RWPE1 (cell line): ENCODE data around the gene METTL3.

Source experiments
- CTCF ChIA-PET: fragments of 350-600 bp; sonication (Branson Sonifier 250); formaldehyde crosslinking; extraction: SDS; loops from one replicate; lab custom pipeline; 2021; lab: Yijun Ruan, JAX
- POLR2A ChIA-PET: fragments of 400-600 bp; formaldehyde crosslinking; extraction: SDS; loops from one replicate; lab custom pipeline; 2020; ENCODE audit warnings: antibody characterized with exemption; ENCODE audit not compliant: low non-redundant PET; lab: Yijun Ruan, JAX
- DNase-seq: peaks from one replicate; pipeline ENCODE4 v3.0.0; 2012; ENCODE audit warnings: low spot score
- H3K27ac ChIP-seq: fragments of 450-650 bp; 2 replicates; pipeline ENCODE4 v1.5.1; 2017
- TF ChIP-seq, protein P1 (sequence below): fragments of 450-650 bp; conservative IDR thresholded peaks from 2 replicates; pipeline ENCODE4 v1.5.1; 2017; ENCODE audit warnings: low read depth, mild to moderate bottlenecking

The METTL3 gene

DNA sequence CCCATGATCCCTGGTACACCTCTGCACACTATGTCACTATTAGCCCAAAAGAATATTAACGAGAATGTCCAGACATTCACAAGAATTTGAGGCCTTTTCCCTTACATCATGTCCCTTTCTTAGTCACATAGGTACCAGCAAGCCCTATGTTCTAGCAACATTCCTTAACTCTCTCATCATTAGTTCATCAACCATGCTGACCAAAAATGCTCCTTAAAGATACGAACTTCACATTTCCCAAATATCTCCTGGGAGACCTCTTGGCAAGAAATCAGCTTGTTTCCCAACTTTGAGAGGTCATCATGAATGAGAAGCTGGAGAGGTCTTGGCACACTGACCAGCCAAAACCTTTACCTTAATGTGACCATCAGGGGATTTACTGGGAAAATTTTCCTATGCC, 10.4 kb upstream of the METTL3 start:
- DNase-seq: no peak
- TF ChIP-seq, protein P1, sequence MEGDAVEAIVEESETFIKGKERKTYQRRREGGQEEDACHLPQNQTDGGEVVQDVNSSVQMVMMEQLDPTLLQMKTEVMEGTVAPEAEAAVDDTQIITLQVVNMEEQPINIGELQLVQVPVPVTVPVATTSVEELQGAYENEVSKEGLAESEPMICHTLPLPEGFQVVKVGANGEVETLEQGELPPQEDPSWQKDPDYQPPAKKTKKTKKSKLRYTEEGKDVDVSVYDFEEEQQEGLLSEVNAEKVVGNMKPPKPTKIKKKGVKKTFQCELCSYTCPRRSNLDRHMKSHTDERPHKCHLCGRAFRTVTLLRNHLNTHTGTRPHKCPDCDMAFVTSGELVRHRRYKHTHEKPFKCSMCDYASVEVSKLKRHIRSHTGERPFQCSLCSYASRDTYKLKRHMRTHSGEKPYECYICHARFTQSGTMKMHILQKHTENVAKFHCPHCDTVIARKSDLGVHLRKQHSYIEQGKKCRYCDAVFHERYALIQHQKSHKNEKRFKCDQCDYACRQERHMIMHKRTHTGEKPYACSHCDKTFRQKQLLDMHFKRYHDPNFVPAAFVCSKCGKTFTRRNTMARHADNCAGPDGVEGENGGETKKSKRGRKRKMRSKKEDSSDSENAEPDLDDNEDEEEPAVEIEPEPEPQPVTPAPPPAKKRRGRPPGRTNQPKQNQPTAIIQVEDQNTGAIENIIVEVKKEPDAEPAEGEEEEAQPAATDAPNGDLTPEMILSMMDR: no peak
- H3K27ac ChIP-seq: no peak overlapping the region
- ChIA-PET CTCF (interaction anchor here (0.5 kb wide), 1 partner anchor 11 kb away, joined by 3 read pairs; no protein-coding TSS in a partner anchor), POLR2A (no interaction called here)

DNA sequence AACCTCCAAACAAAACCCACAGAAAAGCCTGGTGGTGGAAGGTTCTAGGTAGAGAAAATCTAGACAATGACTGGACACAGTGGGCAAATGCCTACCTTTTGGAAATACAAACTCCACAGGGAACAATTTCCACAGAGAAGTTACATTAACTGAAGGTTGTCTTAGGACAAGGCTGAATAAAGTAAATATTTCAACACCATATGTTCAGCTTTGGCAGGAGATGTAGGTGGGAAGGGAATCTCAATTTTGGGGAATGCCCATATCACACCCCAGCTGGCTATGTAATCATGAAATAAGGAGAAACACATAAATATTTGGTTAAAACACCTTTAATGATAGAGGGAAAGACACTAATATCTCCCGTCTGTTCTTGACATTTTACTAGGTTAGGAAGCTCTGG, 9.6 kb upstream of the METTL3 start:
- TF ChIP-seq, protein P1: no peak
- H3K27ac ChIP-seq: no peak overlapping the region
- CTCF ChIA-PET: no interaction called here
- DNase-seq: no peak
- POLR2A ChIA-PET: no interaction called here

DNA sequence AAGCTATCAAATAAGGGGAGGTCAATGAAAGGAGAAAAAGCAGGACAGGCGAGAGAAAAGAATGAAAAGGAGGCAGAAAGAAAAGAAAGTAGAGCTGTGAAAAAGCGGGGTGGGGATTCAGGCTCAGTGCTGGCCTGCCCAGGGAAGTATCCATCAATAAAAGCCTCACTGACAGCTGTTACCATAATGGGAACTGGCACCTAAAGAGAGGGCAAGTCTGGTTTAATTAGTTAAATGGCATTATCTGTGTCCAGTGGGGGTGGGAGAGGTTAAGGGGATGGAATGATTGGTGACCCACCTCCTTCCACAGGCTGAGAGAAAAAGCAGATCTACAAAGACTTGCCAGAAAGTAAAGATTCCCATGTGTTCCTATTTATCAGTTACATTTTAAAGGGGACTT, 7.6 kb upstream of the METTL3 start:
- H3K27ac ChIP-seq: no peak overlapping the region
- DNase-seq: no peak
- CTCF ChIA-PET: interaction anchor here (0.6 kb wide), 1 partner anchor 845 kb away, joined by 3 read pairs; no protein-coding TSS in a partner anchor
- POLR2A ChIA-PET: interaction anchor here (0.6 kb wide), 1 partner anchor 36 kb away, joined by 3 read pairs; no protein-coding TSS in a partner anchor
- TF ChIP-seq, protein P1: no peak

DNA sequence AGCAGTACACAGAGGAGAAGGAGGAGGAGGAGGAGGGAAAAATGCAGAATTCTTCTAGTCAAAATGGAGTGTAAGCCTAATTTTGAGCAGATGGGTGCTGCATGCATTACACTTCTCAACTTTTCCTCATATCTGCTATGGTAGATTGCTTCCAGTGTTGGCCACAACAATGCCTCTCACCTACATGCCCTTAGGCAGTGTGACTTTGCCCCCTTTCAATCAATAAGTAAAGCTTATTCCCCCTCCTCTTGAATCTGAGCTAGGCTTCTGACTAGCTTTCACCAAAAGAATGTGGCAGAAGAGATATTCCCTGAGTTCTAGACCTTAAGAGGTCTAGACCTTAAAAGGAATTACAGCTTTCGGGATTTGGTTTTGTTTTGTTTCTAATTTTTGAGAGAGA, 3.2 kb upstream of the METTL3 start:
- no peak overlapping the region for H3K27ac ChIP-seq
- no peak for DNase-seq
- POLR2A ChIA-PET: no interaction called here
- TF ChIP-seq, protein P1: no peak
- CTCF ChIA-PET: no interaction called here

DNA sequence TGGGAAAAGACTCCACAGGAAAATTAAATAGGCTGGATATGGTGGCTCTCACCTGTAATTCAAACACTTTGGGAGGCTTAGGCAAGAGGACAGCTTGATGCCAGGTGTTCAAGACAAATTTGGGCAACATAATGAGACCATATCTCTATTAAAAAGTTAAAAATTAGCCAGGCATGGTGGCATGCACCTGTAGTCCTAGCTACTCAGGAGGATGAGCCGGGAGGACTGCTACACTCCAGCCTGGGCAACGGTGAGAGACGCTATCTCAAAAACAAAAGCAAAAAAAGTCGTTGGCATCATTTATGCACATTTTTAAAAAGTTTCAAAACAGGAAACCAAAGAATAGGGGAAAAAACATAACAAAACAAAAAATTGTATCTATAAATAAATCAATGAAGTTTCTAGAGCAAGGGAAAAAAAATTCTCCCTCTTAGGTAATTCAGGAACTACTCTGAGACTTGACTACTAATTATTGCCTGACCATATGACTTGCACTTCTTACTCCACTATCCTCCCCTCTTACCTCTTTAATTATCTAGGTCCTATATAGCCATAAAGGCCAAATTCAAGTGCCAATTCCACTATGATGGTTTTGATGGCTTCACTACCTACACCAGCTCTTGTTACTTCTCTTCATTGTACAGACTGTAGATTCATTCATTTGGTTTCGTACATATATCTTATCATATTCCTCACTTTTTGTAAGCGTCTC, 1.6 kb downstream of the METTL3 start:
- TF ChIP-seq, protein P1: no peak
- DNase-seq: no peak
- CTCF ChIA-PET: interaction anchor here (0.6 to 1.4 kb wide), 2 partner anchors 12 to 73 kb away, joined by 3 to 4 read pairs; no protein-coding TSS in a partner anchor
- POLR2A ChIA-PET: no interaction called here
- H3K27ac ChIP-seq: no peak overlapping the region

DNA sequence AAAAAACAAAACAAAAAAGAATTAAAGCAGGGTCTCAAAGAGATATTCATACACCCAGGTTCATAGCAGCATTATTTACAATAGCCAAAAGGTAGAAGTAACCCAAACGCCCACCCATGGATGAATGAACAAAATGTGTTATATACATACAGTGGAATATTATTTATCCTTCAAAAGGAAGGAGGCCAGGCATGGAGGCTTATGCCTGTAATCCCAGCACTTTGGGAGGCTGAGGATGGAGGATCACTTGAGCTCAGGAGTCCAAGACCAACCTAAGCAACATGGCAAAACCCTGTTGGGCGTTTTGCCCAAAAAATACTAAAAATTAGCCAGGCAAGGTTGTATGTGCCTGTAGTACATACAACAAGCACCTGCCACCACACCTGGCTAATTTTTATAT, 4.6 kb downstream of the METTL3 start:
- H3K27ac ChIP-seq: no peak overlapping the region
- DNase-seq: no peak
- POLR2A ChIA-PET: no interaction called here
- CTCF ChIA-PET: no interaction called here
- TF ChIP-seq, protein P1: no peak
